RCC 7860 (cell line): ENCODE results near the gene VAPB.
"Not testable (repeated sequence)": the region's sequence is repeated elsewhere in the genome, so short reads cannot be mapped to it uniquely, and the experiment has no call there.

Experiments used
- DNase-seq: peaks from one replicate; pipeline ENCODE4 v3.0.0-alpha.2; 2015; ENCODE audit warnings: low spot score
- FAIRE-seq: peaks from 2 replicates; lab custom pipeline; 2012; peaks lifted over from hg19 to GRCh38; lab: Jason Lieb, UNC

The VAPB gene, protein sequence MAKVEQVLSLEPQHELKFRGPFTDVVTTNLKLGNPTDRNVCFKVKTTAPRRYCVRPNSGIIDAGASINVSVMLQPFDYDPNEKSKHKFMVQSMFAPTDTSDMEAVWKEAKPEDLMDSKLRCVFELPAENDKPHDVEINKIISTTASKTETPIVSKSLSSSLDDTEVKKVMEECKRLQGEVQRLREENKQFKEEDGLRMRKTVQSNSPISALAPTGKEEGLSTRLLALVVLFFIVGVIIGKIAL

GRCh38 chr20:58388882-58389323, at the start of gene VAPB:
VAPB (plus strand) TSS chr20:58389229; CDS start chr20:58389460, 231 bp downstream.
- FAIRE-seq (peak; percentile 29), DNase-seq (peak; percentile 90)

GRCh38 chr20:58339741-58340140, 49.3 kb upstream of the VAPB start:
- FAIRE-seq (no peak), DNase-seq (no peak)

GRCh38 chr20:58340151-58340550, 48.9 kb upstream of the VAPB start:
- no peak for FAIRE-seq

GRCh38 chr20:58340853-58341252, 48.2 kb upstream of the VAPB start:
- DNase-seq (peak; percentile 59), FAIRE-seq (no peak)

More at GRCh38 chr20:58340151-58340550, 48.9 kb upstream of the VAPB start:
- DNase-seq: no peak

GRCh38 chr20:58342104-58342945, 46.7 kb upstream of the VAPB start:
- FAIRE-seq (peak; percentile 74), DNase-seq (peak; percentile 73)

GRCh38 chr20:58344741-58345140, 44.3 kb upstream of the VAPB start:
- DNase-seq (no peak), FAIRE-seq (no peak)

GRCh38 chr20:58349570-58349969, 39.5 kb upstream of the VAPB start:
- DNase-seq: peak; percentile 63
- peak; percentile 5 for FAIRE-seq

GRCh38 chr20:58352468-58352867, 36.6 kb upstream of the VAPB start:
- no peak for FAIRE-seq

DNA sequence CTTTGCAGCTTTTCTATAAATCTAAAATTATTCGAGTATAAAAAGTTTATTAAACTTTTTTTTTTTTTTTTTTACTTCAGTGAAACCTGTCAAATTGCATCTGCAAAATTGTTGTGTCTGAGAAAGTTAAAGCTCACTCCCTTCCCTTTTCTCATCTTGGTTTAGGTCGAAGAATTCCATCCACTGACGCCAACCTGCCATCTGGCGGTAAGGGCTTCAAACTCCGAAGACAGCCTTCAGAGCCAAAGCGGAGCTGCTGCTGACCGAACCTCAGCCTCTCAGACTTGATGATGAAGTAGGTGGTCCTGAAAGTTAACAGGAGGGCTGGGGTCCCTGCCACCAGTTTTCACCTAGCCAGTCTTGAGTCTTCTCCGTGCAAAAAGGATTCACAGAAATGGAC, 29.6 kb upstream of the VAPB start:
- no peak for DNase-seq
- no peak for FAIRE-seq

More at GRCh38 chr20:58352468-58352867, 36.6 kb upstream of the VAPB start:
- no peak for DNase-seq

DNA sequence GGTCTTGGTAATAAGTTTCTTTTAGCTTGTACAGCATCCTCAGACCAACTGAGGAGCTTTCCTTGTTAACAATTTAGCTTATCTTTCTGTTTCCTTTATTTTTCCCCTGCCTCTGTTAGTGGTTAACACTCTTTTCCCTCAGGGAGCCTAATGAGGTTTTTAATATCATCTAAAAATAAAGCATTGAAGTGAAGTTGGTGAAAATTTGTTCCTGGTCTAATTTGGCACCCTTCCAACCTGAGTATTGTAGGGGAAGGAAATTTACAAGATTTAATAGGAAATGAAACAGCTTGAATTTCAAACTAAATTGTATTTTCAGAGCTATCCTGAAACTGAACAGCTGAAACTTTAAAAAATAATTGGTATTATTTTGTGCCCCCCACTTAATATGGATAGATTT, 28.1 kb upstream of the VAPB start:
- DNase-seq: no peak
- no peak for FAIRE-seq

- no peak for DNase-seq
- FAIRE-seq: no peak
Measured at GRCh38 chr20:58361481-58362205, 27.4 kb upstream of the VAPB start.

DNA sequence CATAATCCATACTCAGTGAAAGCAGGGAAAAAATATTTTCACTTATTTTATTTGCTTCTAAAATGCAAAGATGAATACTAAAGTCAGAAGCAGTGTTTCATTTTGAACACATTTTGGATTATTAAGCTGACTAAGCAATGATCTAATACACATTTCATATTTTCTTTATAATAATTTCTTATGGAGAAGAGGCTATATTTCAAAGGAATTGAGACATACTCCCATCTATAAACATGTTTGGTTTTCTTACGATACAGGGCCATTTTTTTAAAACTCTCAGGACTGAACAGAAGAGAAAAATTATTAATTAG, 26.9 kb upstream of the VAPB start:
- FAIRE-seq (no peak), DNase-seq (no peak)

- no peak for DNase-seq
- no peak for FAIRE-seq
Measured at GRCh38 chr20:58362970-58363369, 26.1 kb upstream of the VAPB start.

GRCh38 chr20:58366866-58367265, 22.2 kb upstream of the VAPB start:
- FAIRE-seq: no peak

DNA sequence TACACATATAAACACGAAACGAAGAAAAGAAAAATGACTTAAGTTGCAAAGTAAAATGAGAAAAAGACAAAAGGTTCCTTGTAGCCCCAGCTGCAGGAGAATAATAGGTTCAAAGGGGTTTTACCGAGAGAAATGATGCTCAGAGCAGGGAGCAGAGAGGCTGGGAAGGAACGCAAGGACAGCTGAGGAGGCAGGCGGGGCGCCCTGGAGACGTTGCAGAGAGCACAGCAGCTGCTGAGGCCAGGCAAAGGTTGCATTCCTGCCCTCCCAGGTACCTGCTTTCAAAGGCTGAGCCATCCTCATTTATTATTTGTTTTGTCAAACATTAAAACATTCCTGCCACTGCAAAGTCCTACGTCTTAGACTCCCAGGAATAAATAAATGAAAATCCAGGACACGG, 16.2 kb upstream of the VAPB start:
- DNase-seq (no peak), FAIRE-seq (no peak)

More at GRCh38 chr20:58366866-58367265, 22.2 kb upstream of the VAPB start:
- no peak for DNase-seq

DNA sequence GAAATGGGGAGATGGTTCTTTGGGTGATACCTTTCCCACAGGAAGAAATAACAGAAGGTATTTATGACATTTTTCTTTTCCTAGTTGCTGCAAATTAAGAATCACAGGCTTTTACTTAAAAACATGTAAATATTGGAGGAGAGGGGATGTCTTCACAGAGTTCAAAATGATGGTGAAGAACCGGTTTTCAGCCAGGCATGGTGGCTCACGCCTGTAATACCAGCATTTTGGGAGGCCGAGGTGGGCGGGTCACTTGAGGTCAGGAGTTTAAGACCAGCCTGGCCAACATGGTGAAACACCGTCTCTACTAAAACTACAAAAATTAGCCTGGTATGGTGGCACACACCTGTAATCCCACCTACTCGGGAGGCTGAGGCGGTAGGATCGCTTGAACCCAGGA, 15.7 kb upstream of the VAPB start:
- not testable (repeated sequence) for DNase-seq, FAIRE-seq

DNA sequence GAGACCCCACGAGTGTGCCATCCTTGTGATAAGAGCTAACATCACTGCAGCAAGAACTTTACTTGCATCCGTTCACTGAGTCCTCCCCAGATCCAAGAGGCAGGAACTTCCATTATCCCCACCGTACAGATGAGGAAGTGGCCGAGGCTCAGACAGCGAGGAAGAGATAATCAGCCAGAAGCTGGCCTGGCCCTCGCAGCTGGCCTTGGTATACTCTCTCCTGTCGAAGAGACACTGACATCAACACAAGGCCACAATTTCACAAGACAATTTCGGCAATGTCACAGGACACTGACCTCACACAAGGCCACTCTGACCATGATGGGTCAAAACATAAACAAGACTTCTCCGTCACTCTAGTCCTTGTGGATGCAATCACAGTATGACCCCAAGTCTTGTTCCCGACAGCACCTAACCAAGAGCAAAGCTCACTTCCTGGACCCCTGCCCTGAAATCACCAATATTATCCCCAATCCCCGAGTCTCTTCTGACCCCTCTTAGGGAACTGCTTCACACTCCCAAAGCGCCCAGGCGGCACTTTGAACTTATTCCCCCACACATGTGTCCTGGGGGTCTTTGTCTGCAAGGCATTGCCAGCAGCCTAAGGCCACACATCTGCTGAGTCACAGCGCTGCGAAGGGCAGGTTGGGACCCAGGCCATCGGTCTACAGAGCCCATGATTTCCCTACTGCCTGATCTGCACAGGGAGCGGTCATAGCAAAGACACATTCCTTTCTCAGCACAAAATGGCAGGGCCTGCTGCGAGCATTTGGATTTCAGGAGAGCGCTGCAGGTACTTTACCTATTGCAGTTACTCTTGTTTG, 14.8 kb upstream of the VAPB start:
- DNase-seq (no peak), FAIRE-seq (no peak)

DNA sequence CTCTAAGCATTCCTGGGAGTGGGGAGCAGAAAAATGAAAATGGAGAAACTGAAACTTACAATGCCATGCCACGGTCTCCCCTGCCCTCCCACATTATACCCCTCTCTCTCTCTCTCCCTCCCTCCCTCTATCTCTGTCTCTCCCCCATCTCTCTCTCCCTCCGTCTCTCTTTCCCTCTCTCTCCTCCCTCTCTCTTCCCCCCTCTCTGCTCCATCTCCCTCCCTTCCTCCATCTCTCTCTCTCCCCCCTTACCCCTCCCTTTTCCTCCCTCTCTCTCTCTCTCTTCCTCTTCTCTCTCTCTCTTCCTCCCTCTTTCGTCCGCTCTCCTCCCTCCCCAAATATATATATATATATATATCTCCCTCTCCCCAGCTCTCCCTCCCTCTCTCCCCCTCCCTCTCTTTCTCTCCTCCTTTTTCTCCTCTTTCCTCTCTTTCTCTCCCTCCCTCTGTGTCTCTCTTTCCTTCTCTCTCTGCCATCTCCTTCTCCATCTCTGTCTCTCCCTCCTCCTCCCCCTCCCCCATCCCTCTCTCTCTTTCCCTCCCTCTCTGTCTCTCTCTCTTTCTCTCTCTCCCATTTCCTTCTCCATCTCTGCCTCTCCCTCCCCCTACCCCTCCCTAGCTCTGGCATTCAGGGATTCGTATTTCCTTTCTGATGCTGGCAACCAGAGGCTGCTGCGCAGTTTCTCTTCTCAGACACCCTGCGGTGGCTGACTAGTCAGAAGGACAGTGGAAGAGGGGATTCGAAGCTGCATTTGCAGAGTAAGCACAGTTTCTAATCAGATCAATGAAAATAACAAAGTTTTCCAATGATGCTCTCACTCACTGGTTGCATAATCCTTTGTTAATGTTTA, 13.9 kb upstream of the VAPB start:
- DNase-seq: no peak
- FAIRE-seq: no peak

DNA sequence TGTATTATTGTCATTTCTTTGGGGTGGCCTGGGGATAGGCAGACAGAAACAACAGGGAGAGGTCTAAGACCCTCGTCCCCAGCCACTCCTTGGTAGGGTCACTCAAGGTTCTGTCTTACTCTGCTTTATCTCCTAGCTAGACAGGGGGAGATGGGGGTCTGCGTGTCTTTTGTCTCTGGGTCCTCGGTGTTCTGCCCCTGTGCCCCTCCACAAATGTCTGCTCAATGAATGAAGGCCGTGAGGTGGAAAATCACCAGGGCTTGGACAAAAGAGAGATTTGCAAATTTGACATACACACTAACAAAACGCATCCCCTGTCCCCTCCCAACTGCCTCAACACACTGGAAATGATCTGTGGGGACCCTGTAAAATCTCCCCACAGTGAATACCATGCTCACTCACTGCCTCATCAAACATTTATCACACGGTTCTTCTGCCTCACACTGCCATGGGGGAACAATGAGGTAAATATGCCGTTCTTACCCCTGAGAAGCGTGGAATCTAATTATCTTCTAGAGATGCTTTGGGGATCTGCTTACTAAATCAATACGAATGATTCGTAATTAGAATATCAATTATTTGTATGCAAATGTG, 13.2 kb upstream of the VAPB start:
- FAIRE-seq (no peak), DNase-seq (no peak)
